Renal cortex interstitium (tissue), 11 donors: ENCODE results near the gene RGS7BP. TPM values are rescaled to one million over a fixed set of nuclear protein-coding genes. Genes with fewer than 3 reads are reported as not detected.

Source experiments
- DNase-seq, 11 donors: peaks; one replicate each; pipeline ENCODE4 v3.0.0-alpha.2; 2013; ENCODE audit warnings: low read depth in 9 of 11, low spot score in 4 of 11; ENCODE audit errors: extremely low read depth in 1 of 11
- polyA plus RNA-seq, 3 donors: library from polyadenylated mRNA; unstranded; fragments of 120-200 nt; gene quantifications; one replicate each; pipeline ENCODE4 v1.2.1, GENCODE V29; 2013; ENCODE audit not compliant: insufficient read length in 3 of 3

RGS7BP gene
- polyA plus RNA-seq, 3 donors: 5.5 to 7.2 (median 7.2) TPM

DNA sequence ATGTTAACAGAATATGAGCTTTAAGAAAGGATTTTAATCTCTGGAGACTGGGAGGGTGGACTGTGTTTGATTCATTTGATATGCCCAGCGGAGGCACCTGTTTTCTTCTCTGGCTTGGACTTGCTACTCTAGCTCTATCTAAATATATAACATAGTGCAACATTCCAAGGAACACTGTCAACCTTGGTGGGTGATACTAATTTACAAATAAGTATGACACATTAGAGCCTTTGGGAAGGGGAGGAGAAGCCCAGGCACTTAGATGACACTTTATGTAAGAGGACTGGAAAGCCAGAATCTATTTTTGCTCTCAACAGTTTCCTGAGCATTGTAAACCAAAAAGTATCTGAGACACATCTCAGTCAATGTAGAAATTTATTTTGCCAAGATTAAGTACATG, 101.1 kb downstream of the RGS7BP start:
- DNase-seq: no peak

GRCh38 chr5:64612344-64612961, 106.6 kb downstream of the RGS7BP start:
- peak; percentile 38 to 75 (median 53) for DNase-seq

GRCh38 chr5:64615895-64616294, 110.1 kb downstream of the RGS7BP start:
- no peak for DNase-seq

GRCh38 chr5:64619609-64620008, 113.8 kb downstream of the RGS7BP start:
- DNase-seq: no peak

DNA sequence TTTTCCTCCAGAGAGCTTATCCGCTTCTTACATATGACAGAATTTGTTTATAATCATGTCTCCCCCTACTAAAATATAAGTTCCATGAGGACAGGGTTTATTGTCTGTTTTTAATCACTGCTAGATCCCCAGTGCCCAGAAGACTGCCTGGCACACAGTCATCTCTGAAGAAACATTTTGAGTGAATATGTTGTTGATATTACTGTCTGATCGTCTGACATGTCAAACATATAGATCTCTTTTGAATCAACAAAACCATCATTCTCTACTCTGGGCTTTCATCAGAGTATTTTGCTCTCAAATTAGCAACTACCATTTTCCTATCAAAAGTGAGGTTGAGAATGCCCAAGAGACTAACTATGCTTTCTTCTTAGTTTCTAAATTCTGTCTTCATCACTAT, 117.2 kb downstream of the RGS7BP start:
- no peak for DNase-seq

GRCh38 chr5:64625678-64626077, 119.9 kb downstream of the RGS7BP start:
- DNase-seq: no peak

GRCh38 chr5:64628901-64629300, 123.1 kb downstream of the RGS7BP start:
- no peak for DNase-seq

GRCh38 chr5:64629841-64630240, 124.0 kb downstream of the RGS7BP start:
- DNase-seq: no peak

DNA sequence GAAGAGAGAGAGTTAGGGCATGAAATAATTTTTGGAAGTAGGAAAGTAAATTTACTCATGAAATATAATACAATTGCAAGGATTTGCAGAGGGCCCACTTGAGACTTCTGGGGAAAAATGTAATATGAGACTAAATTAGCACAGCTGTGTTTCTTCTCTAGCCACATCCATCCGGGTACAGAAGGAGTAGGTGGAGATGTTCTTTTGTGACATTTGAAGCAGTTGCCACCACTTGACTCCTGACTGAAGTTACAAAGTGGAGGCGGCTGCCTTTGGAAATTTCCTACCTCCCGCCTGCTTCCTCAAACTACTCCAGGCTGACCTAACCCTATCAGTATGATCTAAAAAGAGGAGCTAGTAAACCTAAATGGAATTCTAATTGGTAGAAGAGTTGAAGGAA, 126.4 kb downstream of the RGS7BP start:
- peak in 3 of 11 donors; percentile 11 to 14 (median 12) for DNase-seq

- peak in 7 of 11 donors; percentile 6 to 39 (median 20) for DNase-seq
Measured at GRCh38 chr5:64634997-64635686, 129.3 kb downstream of the RGS7BP start.

DNA sequence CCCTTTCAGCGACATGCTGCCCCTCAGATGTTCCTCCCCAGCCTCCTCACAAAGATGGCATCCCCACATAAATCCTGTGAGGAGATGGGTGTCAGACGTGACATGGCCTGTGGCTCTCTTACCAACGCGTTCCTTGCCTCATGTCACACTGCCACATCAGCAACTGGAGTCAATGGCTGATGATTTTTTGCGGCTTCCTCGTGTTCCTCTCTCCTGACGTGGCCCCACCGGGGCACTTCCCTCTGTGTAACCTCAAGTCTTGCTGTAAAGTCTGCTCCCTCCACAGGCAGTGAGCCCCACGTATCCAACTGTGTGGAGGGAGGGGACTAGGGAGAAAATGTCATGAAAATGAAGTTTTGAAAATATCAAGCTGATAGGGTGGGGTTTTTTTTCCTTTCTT, 131.3 kb downstream of the RGS7BP start:
- DNase-seq: no peak

DNA sequence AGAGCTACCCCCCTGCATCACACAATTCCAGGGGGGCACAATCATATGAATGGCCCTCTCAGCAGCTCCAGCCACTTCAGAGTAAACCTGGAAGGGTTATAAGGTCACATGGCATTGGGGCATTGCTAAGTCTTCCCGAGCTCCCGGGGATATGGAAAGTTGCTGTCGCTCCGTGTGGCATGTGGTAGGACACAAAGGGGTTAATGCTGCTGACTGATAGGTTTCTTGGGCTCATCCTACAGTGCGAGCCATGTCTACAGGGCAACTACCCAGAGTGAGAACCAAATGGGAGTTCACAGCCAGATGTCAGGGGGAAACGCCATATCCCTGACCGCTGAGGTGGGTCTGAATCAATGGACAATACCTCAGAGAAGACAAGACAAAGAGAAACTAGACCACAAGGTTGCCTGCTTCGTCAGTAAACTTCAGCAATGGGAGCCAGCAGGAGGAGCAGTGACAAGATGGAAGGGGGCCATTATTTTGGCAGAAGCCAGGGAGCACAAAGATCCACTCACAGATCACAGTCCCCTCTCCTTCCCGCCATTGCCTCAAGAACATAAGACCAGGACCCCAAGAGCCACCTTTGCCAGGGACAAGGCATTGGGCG, 132.1 kb downstream of the RGS7BP start:
- no peak for DNase-seq

GRCh38 chr5:64644831-64645230, 139.0 kb downstream of the RGS7BP start:
- DNase-seq: no peak

DNA sequence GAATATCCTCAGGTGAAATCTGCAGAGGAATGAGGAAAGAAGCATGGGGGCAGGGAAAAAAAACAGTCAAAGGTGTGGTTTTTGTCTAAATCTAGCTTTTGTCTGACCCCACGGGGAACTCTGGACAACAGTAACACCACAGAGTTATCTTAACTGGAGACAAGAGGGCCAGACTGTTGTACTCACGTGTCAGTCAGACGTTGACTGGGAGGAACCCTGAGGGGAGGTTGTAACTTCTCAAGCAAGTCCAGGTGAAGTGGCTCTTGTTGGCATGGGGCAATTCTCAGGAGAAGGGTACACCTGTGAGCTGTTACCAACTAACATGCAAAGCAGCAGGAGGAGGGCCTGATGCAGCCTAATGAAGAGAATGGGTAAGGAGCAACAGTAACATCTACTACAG, 140.4 kb downstream of the RGS7BP start:
- no peak for DNase-seq

- no peak for DNase-seq
Measured at GRCh38 chr5:64649512-64649911, 143.7 kb downstream of the RGS7BP start.

GRCh38 chr5:64653766-64654560, 148.1 kb downstream of the RGS7BP start:
- DNase-seq: peak in 1 of 11 donors; percentile 7

GRCh38 chr5:64654561-64654938, 148.7 kb downstream of the RGS7BP start:
- DNase-seq: no peak

DNA sequence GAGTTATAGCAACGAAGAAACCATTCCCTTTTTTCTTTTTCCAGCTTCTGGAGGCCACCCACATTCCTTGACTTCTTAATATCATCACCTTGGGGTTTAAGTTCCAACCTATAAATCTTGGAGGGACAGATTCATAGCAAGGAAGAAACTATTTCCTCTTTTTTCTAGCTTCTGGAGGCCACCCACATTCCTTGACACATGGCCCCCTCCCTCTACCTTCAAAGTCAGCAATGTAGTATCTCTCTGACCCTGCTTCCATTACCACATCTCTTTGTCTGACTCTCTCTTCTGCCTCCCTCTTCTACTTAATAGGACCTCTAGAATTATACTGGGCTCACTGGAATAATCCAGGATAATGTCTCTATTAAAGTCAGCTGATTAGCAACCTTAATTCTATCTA, 149.8 kb downstream of the RGS7BP start:
- no peak for DNase-seq

GRCh38 chr5:64659289-64659688, 153.5 kb downstream of the RGS7BP start:
- DNase-seq: no peak
